Activated CD4-positive, alpha-beta T cell treated with anti-CD3 and anti-CD28 coated beads, Interleukin-10, Interleukin-2, amounts not matched to agents 100 ng/mL and 50 ng/mL, durations not matched to agents 16 hours and 8 hours (primary cell): ENCODE data around the gene PLPP2.

Source experiments
- DNase-seq: peaks from one replicate; pipeline ENCODE4 v3.0.0-alpha.2; 2020

Gene PLPP2

GRCh38 chr19:291006-291521, at the start of gene PLPP2:
PLPP2 (minus strand) TSS chr19:291403; CDS start chr19:291336, 67 bp downstream.
- no peak for DNase-seq

GRCh38 chr19:340620-341385, 49.6 kb upstream of the PLPP2 start:
- DNase-seq = no peak

GRCh38 chr19:339262-339887, 48.2 kb upstream of the PLPP2 start:
- no peak for DNase-seq

- DNase-seq = no peak
Measured at GRCh38 chr19:338421-338820, 47.2 kb upstream of the PLPP2 start.

GRCh38 chr19:336067-336614, 44.9 kb upstream of the PLPP2 start:
- DNase-seq = no peak

GRCh38 chr19:335486-336066, 44.4 kb upstream of the PLPP2 start:
- DNase-seq = no peak

- no peak for DNase-seq
Measured at GRCh38 chr19:335072-335471, 43.9 kb upstream of the PLPP2 start.

GRCh38 chr19:334296-335071, 43.3 kb upstream of the PLPP2 start:
- no peak for DNase-seq

GRCh38 chr19:330503-330902, 39.3 kb upstream of the PLPP2 start:
- DNase-seq = no peak

- no peak for DNase-seq
Measured at GRCh38 chr19:329876-330275, 38.7 kb upstream of the PLPP2 start.

- no peak for DNase-seq
Measured at GRCh38 chr19:328025-328505, 36.9 kb upstream of the PLPP2 start.

GRCh38 chr19:327291-328024, 36.3 kb upstream of the PLPP2 start:
- no peak for DNase-seq

GRCh38 chr19:326871-327270, 35.7 kb upstream of the PLPP2 start:
- no peak for DNase-seq

GRCh38 chr19:325937-326565, 34.8 kb upstream of the PLPP2 start:
- no peak for DNase-seq

GRCh38 chr19:325173-325936, 34.2 kb upstream of the PLPP2 start:
- no peak for DNase-seq

- no peak for DNase-seq
Measured at GRCh38 chr19:324716-325115, 33.5 kb upstream of the PLPP2 start.

GRCh38 chr19:322616-323015, 31.4 kb upstream of the PLPP2 start:
- DNase-seq = no peak

- DNase-seq = no peak
Measured at GRCh38 chr19:318509-318774, 27.2 kb upstream of the PLPP2 start.

- DNase-seq = no peak
Measured at GRCh38 chr19:317710-318508, 26.7 kb upstream of the PLPP2 start.

GRCh38 chr19:315811-316210, 24.6 kb upstream of the PLPP2 start:
- no peak for DNase-seq
